Subcutaneous adipose tissue (tissue), 4 donors: ENCODE results near the gene PTBP3. TPM values are rescaled to one million over a fixed set of nuclear protein-coding genes. Genes with fewer than 3 reads are reported as not detected.

Source experiments
- total RNA-seq, 4 donors: library from RNA; depleted of rRNA; stranded (reverse); fragments of >200 nt; gene quantifications; one replicate each; pipeline ENCODE4 v1.1.0, GENCODE V29; 2016
- TF ChIP-seq, protein P1 (sequence below): fragments of 450-650 bp; IDR thresholded peaks from one replicate; pipeline ENCODE4 v1.5.1; 2016; ENCODE audit warnings: low read depth, mild to moderate bottlenecking, control low read depth, antibody characterized with exemption, moderate library complexity

PTBP3 gene
- total RNA-seq, 4 donors from 2014 or later = 27.3 to 51.8 (median 37.9) TPM

- TF ChIP-seq, protein P1, sequence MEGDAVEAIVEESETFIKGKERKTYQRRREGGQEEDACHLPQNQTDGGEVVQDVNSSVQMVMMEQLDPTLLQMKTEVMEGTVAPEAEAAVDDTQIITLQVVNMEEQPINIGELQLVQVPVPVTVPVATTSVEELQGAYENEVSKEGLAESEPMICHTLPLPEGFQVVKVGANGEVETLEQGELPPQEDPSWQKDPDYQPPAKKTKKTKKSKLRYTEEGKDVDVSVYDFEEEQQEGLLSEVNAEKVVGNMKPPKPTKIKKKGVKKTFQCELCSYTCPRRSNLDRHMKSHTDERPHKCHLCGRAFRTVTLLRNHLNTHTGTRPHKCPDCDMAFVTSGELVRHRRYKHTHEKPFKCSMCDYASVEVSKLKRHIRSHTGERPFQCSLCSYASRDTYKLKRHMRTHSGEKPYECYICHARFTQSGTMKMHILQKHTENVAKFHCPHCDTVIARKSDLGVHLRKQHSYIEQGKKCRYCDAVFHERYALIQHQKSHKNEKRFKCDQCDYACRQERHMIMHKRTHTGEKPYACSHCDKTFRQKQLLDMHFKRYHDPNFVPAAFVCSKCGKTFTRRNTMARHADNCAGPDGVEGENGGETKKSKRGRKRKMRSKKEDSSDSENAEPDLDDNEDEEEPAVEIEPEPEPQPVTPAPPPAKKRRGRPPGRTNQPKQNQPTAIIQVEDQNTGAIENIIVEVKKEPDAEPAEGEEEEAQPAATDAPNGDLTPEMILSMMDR = no peak
Observed at GRCh38 chr9:112198646-112199045, 134.8 kb downstream of the PTBP3 start.

DNA sequence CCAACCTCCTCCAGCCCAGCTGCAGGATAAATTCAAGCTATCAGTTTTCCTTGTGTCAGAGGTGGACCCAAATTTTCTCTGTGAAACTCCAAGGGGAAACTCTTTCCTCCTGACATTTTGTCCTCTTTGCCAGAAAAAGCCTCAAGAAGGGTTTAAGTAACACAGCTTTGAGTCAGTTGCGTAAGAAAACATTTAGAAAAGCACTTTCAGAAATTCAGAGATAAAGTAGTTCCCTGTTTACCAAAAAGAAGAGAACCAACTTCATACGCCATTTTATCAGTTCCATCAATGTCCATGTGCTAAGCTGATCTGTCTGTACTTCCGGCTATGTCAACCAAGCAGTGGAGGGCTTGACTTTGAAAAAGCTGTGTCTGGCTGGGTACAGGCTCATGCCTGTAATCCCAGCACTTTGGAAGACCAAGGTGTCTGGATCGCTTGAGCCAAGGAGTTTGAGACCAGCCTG, 138.4 kb downstream of the PTBP3 start:
- TF ChIP-seq, protein P1 = no peak

- TF ChIP-seq, protein P1 = no peak
Observed at GRCh38 chr9:112193572-112194288, 139.7 kb downstream of the PTBP3 start.

GRCh38 chr9:112188884-112189283, 144.5 kb downstream of the PTBP3 start:
- TF ChIP-seq, protein P1 = no peak

DNA sequence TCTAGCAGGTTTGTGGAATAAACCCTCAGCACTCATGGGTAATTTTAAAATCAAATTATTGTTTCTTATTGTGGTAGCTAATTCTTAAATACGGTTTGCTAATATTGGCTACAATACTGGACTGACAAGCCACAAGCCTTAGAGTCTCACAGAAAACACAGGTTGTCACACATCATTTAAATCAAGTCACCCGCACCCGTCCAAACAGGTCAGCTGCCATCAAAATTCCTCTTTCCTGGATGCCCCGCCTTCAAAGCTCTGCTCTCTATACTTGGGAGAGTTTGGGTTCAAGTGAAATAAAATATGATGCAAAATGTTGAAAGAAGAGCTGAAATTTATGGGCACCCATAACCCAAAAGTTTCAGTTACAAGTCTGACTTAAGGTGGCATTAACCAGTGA, 146.0 kb downstream of the PTBP3 start:
- TF ChIP-seq, protein P1 = no peak

GRCh38 chr9:112186695-112187094, 146.7 kb downstream of the PTBP3 start:
- TF ChIP-seq, protein P1 = no peak

DNA sequence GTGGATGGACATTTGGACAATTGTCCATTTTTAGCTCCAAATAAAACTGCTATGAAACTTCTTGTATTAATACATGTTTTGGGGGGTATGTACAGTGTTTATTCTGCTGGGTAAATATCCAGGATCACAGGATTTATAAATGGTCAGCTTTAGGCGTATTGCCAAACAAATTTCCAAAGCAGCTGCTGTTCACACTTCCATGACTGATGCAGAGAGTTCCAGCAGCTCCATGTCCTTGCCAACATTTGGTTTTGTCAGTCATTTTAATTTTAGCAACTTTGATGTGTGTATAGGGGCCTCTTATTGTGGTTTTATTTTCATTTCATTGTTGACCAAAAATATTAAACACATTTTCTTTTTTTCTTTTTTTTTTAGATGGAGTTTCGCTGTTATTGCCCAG, 148.5 kb downstream of the PTBP3 start:
- TF ChIP-seq, protein P1 = no peak
